Measurements from ENCODE around the gene DIAPH1. TPM values are rescaled to one million over a fixed set of nuclear protein-coding genes. Genes with fewer than 3 reads are reported as not detected.

Gene DIAPH1
- polyA plus RNA-seq, 4 donors, result 58.4 to 97.3 (median 90.6) TPM

GRCh38 chr5:141515946-141516671 is 102.7 kb downstream of the DIAPH1 start:
- peaks cover 0 to 57% (median 22%) of the 10 kb centered on the region in 3 donors for H3K36me3 ChIP-seq (ENCODE audit: control insufficient read depth in 3 of 3, insufficient read depth in 2 of 3, low read depth in 1 of 3, low read length in 3 of 3)
- WGBS, 3 donors, result 85 to 92% (median 86%) methylated on average over 4 of the region's 4 CpGs
- H3K4me1 ChIP-seq (ENCODE audit: control insufficient read depth in 3 of 3, insufficient read depth in 2 of 3, low read depth in 1 of 3, low read length in 2 of 3), result peaks cover 0 to 18% (median 0%) of the 10 kb centered on the region in 3 donors
- FAIRE-seq (no peak), DNase-seq (no peak)
- H3K27ac ChIP-seq (ENCODE audit: low read depth in 1 of 3, low read length in 2 of 3), result no peak overlapping the region
- no peaks in the 10 kb centered on the region for H3K9me3 ChIP-seq (ENCODE audit: control insufficient read depth in 2 of 2, insufficient read depth in 1 of 2, low read depth in 1 of 2, low read length in 1 of 2)
- H3K4me3 ChIP-seq (ENCODE audit: low read depth in 1 of 3, low read length in 3 of 3), result no peak overlapping the region
- peaks cover 0 to 2% (median 0%) of the 10 kb centered on the region in 3 donors for H3K27me3 ChIP-seq (ENCODE audit: control insufficient read depth in 3 of 3, insufficient read depth in 3 of 3, low read length in 3 of 3)

DNA sequence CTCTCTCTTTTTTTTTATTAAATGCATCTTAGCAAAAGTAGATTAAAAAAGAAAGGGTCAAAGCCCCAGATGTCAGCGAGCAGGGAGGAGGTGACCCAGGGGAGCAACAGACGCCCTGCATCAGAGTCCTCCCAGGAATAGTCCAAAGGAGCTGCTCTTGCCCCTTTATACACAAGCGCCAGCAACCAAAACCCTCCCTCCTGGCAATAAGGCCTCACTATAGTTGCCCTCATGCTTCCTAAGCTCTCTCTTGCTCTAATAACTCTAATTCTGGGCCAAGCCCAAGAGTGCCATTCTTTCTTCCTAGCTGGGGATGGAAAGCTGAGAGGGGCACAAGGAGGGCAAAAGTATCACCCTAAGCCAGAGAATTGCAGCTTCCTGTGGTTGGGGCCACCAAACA is 103.7 kb downstream of the DIAPH1 start:
- H3K27me3 ChIP-seq (ENCODE audit: control insufficient read depth in 3 of 3, insufficient read depth in 3 of 3, low read length in 3 of 3), result peaks cover 0 to 2% (median 0%) of the 10 kb centered on the region in 3 donors
- peaks cover 0 to 54% (median 18%) of the 10 kb centered on the region in 3 donors for H3K36me3 ChIP-seq (ENCODE audit: control insufficient read depth in 3 of 3, insufficient read depth in 2 of 3, low read depth in 1 of 3, low read length in 3 of 3)
- no peak overlapping the region for H3K27ac ChIP-seq (ENCODE audit: low read depth in 1 of 3, low read length in 2 of 3)
- peaks cover 0 to 18% (median 0%) of the 10 kb centered on the region in 3 donors for H3K4me1 ChIP-seq (ENCODE audit: control insufficient read depth in 3 of 3, insufficient read depth in 2 of 3, low read depth in 1 of 3, low read length in 2 of 3)
- DNase-seq (no peak), FAIRE-seq (no peak)
- H3K4me3 ChIP-seq (ENCODE audit: low read depth in 1 of 3, low read length in 3 of 3), result no peak overlapping the region
- 83 to 97% (median 95%) methylated on average over 3 of the region's 3 CpGs for WGBS, 3 donors
- no peaks in the 10 kb centered on the region for H3K9me3 ChIP-seq (ENCODE audit: control insufficient read depth in 2 of 2, insufficient read depth in 1 of 2, low read depth in 1 of 2, low read length in 1 of 2)

GRCh38 chr5:141514330-141515133 is 104.3 kb downstream of the DIAPH1 start:
- Histone ChIP-seq H3K4me3 (ENCODE audit: low read depth in 1 of 3, low read length in 3 of 3) (peak overlapping the region in 1 of 3 donors; percentile 68), H3K36me3 (ENCODE audit: control insufficient read depth in 3 of 3, insufficient read depth in 2 of 3, low read depth in 1 of 3, low read length in 3 of 3) (peaks cover 0 to 55% (median 15%) of the 10 kb centered on the region in 3 donors), H3K9me3 (ENCODE audit: control insufficient read depth in 2 of 2, insufficient read depth in 1 of 2, low read depth in 1 of 2, low read length in 1 of 2) (no peaks in the 10 kb centered on the region), H3K4me1 (ENCODE audit: control insufficient read depth in 3 of 3, insufficient read depth in 2 of 3, low read depth in 1 of 3, low read length in 2 of 3) (peaks cover 0 to 18% (median 0%) of the 10 kb centered on the region in 3 donors), H3K27me3 (ENCODE audit: control insufficient read depth in 3 of 3, insufficient read depth in 3 of 3, low read length in 3 of 3) (peaks cover 0 to 2% (median 0%) of the 10 kb centered on the region in 3 donors), H3K27ac (ENCODE audit: low read depth in 1 of 3, low read length in 2 of 3) (peak overlapping the region in 2 of 3 donors; percentile 38 to 80)
- 74 to 84% (median 80%) methylated on average over 6 of the region's 6 CpGs for WGBS, 3 donors
- FAIRE-seq, result no peak
- no peak for DNase-seq

- H3K4me1 ChIP-seq (ENCODE audit: control insufficient read depth in 3 of 3, insufficient read depth in 2 of 3, low read depth in 1 of 3, low read length in 2 of 3), result peaks cover 0 to 24% (median 0%) of the 10 kb centered on the region in 3 donors
- peaks cover 0 to 57% (median 12%) of the 10 kb centered on the region in 3 donors for H3K36me3 ChIP-seq (ENCODE audit: control insufficient read depth in 3 of 3, insufficient read depth in 2 of 3, low read depth in 1 of 3, low read length in 3 of 3)
- peak overlapping the region in 1 of 3 donors; percentile 68 for H3K4me3 ChIP-seq (ENCODE audit: low read depth in 1 of 3, low read length in 3 of 3)
- peaks cover 0 to 2% (median 0%) of the 10 kb centered on the region in 3 donors for H3K27me3 ChIP-seq (ENCODE audit: control insufficient read depth in 3 of 3, insufficient read depth in 3 of 3, low read length in 3 of 3)
- H3K27ac ChIP-seq (ENCODE audit: low read depth in 1 of 3, low read length in 2 of 3), result peak overlapping the region in 2 of 3 donors; percentile 76 to 80
- WGBS, 3 donors, result 20 to 65% (median 64%) methylated on average over 28 to 29 of the region's 29 CpGs
- no peaks in the 10 kb centered on the region for H3K9me3 ChIP-seq (ENCODE audit: control insufficient read depth in 2 of 2, insufficient read depth in 1 of 2, low read depth in 1 of 2, low read length in 1 of 2)
- DNase-seq (peak; percentile 8 to 61), FAIRE-seq (no peak)
Measured at GRCh38 chr5:141513627-141514329, 105.0 kb downstream of the DIAPH1 start.

GRCh38 chr5:141512911-141513626 is 105.7 kb downstream of the DIAPH1 start:
- Histone ChIP-seq H3K36me3 (ENCODE audit: control insufficient read depth in 3 of 3, insufficient read depth in 2 of 3, low read depth in 1 of 3, low read length in 3 of 3) (peaks cover 0 to 52% (median 12%) of the 10 kb centered on the region in 3 donors), H3K4me1 (ENCODE audit: control insufficient read depth in 3 of 3, insufficient read depth in 2 of 3, low read depth in 1 of 3, low read length in 2 of 3) (peaks cover 0 to 29% (median 0%) of the 10 kb centered on the region in 3 donors), H3K27ac (ENCODE audit: low read depth in 1 of 3, low read length in 2 of 3) (peak overlapping the region in 2 of 3 donors; percentile 76 to 80), H3K4me3 (ENCODE audit: low read depth in 1 of 3, low read length in 3 of 3) (peak overlapping the region in 2 of 3 donors; percentile 24 to 68), H3K9me3 (ENCODE audit: control insufficient read depth in 2 of 2, insufficient read depth in 1 of 2, low read depth in 1 of 2, low read length in 1 of 2) (no peaks in the 10 kb centered on the region), H3K27me3 (ENCODE audit: control insufficient read depth in 3 of 3, insufficient read depth in 3 of 3, low read length in 3 of 3) (peaks cover 0 to 2% (median 0%) of the 10 kb centered on the region in 3 donors)
- DNase-seq, result peak in 1 of 2 donors; percentile 49
- no peak for FAIRE-seq
- 4 to 62% (median 50%) methylated on average over 42 to 43 of the region's 43 CpGs for WGBS, 3 donors

- Histone ChIP-seq H3K27ac (ENCODE audit: low read depth in 1 of 3, low read length in 2 of 3) (peak overlapping the region in 2 of 3 donors; percentile 8 to 80), H3K27me3 (ENCODE audit: control insufficient read depth in 3 of 3, insufficient read depth in 3 of 3, low read length in 3 of 3) (peaks cover 0 to 2% (median 0%) of the 10 kb centered on the region in 3 donors), H3K4me3 (ENCODE audit: low read depth in 1 of 3, low read length in 3 of 3) (peak overlapping the region in 1 of 3 donors; percentile 68), H3K36me3 (ENCODE audit: control insufficient read depth in 3 of 3, insufficient read depth in 2 of 3, low read depth in 1 of 3, low read length in 3 of 3) (peaks cover 0 to 47% (median 9%) of the 10 kb centered on the region in 3 donors), H3K4me1 (ENCODE audit: control insufficient read depth in 3 of 3, insufficient read depth in 2 of 3, low read depth in 1 of 3, low read length in 2 of 3) (peaks cover 0 to 36% (median 0%) of the 10 kb centered on the region in 3 donors), H3K9me3 (ENCODE audit: control insufficient read depth in 2 of 2, insufficient read depth in 1 of 2, low read depth in 1 of 2, low read length in 1 of 2) (no peaks in the 10 kb centered on the region)
- WGBS, 3 donors, result 7 to 56% (median 50%) methylated on average over 24 to 28 of the region's 28 CpGs
- FAIRE-seq (no peak), DNase-seq (peak; percentile 62 to 85)
Measured at GRCh38 chr5:141512390-141512910, 106.3 kb downstream of the DIAPH1 start.

- H3K36me3 ChIP-seq (ENCODE audit: control insufficient read depth in 3 of 3, insufficient read depth in 2 of 3, low read depth in 1 of 3, low read length in 3 of 3), result peaks cover 0 to 44% (median 4%) of the 10 kb centered on the region in 3 donors
- H3K27ac ChIP-seq (ENCODE audit: low read depth in 1 of 3, low read length in 2 of 3), result no peak overlapping the region
- 62 to 69% (median 69%) methylated on average over 4 of the region's 4 CpGs for WGBS, 3 donors
- H3K4me1 ChIP-seq (ENCODE audit: control insufficient read depth in 3 of 3, insufficient read depth in 2 of 3, low read depth in 1 of 3, low read length in 2 of 3), result peaks cover 0 to 37% (median 0%) of the 10 kb centered on the region in 3 donors
- H3K4me3 ChIP-seq (ENCODE audit: low read depth in 1 of 3, low read length in 3 of 3), result no peak overlapping the region
- DNase-seq (no peak), FAIRE-seq (no peak)
- H3K9me3 ChIP-seq (ENCODE audit: control insufficient read depth in 2 of 2, insufficient read depth in 1 of 2, low read depth in 1 of 2, low read length in 1 of 2), result no peaks in the 10 kb centered on the region
- H3K27me3 ChIP-seq (ENCODE audit: control insufficient read depth in 3 of 3, insufficient read depth in 3 of 3, low read length in 3 of 3), result peaks cover 0 to 2% (median 0%) of the 10 kb centered on the region in 3 donors
Measured at GRCh38 chr5:141511771-141512325, 107.0 kb downstream of the DIAPH1 start.

All from small intestine (tissue), 7 donors.